ENCODE data around the gene MSGN1. TPM values are rescaled to one million over a fixed set of nuclear protein-coding genes. Genes with fewer than 3 reads are reported as not detected.
"Not testable (repeated sequence)": the region's sequence is repeated elsewhere in the genome, so short reads cannot be mapped to it uniquely, and the experiment has no call there.

Gene MSGN1
- total RNA-seq, 2 donors from 2014 or later: not detected

GRCh38 chr2:17818235-17818815 is 2.1 kb downstream of the MSGN1 start:
- no peak for ATAC-seq
- no peaks in the 10 kb centered on the region for H3K4me1 ChIP-seq
- no peak for TF ChIP-seq CTCF (IDR thresholded peaks at IDR 0.05)
- no peaks in the 10 kb centered on the region for H3K36me3 ChIP-seq (replicated peaks in 1 of 2; ENCODE audit: insufficient read depth in 1 of 2, low read depth in 2 of 2)
- intact Hi-C loops (cut with DNase I): no loop called here
- 49 to 56% methylated on average over 2 of the region's 2 CpGs for WGBS, 2 donors
- no peak overlapping the region for H3K27ac ChIP-seq
- no peaks in the 10 kb centered on the region for H3K9me3 ChIP-seq
- no peak for DNase-seq
- H3K27me3 ChIP-seq: no peaks in the 10 kb centered on the region
- no peak overlapping the region for H3K4me3 ChIP-seq

DNA sequence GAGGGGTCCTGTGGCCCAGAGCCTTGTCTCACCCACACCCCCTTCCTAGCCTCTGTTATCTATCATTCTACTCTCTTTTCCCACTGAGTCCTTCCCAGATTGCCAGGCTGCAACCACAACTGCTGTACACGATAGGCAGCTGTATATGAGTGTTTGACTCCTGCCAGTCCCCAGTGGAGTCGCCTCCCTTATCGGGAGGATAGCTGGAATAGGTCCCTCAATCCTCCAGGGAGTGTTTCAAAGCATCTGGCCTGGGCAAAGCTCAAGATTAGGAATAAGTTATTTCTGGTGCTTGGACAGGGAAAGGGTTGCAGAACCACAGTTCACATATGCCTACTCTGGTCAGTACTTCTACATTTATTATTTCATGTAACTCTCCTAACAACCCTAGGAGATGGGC is 4.8 kb downstream of the MSGN1 start:
- no peak for ATAC-seq

GRCh38 chr2:17821535-17822444 is 5.5 kb downstream of the MSGN1 start:
- TF ChIP-seq POLR2A (IDR thresholded peaks at IDR 0.05): no peak
- no peak for TF ChIP-seq CTCF (IDR thresholded peaks at IDR 0.05)
- Histone ChIP-seq H3K9me3 (no peaks in the 10 kb centered on the region), H3K4me1 (no peaks in the 10 kb centered on the region), H3K27me3 (no peaks in the 10 kb centered on the region), H3K36me3 (replicated peaks in 1 of 2; ENCODE audit: insufficient read depth in 1 of 2, low read depth in 2 of 2) (no peaks in the 10 kb centered on the region), H3K27ac (no peak overlapping the region), H3K4me3 (no peak overlapping the region)
- DNase-seq (no peak), ATAC-seq (no peak)
- WGBS, 2 donors: 59 to 63% methylated on average over 7 of the region's 7 CpGs
- intact Hi-C loops (cut with DNase I): no loop called here

More for the DNA sequence above, 4.8 kb downstream of the MSGN1 start:
- no peak for TF ChIP-seq CTCF (IDR thresholded peaks at IDR 0.05)
- no peak for TF ChIP-seq POLR2A (IDR thresholded peaks at IDR 0.05)
- DNase-seq: no peak
- Histone ChIP-seq H3K4me1 (no peaks in the 10 kb centered on the region), H3K9me3 (no peaks in the 10 kb centered on the region), H3K27me3 (no peaks in the 10 kb centered on the region), H3K36me3 (replicated peaks in 1 of 2; ENCODE audit: insufficient read depth in 1 of 2, low read depth in 2 of 2) (no peaks in the 10 kb centered on the region), H3K4me3 (no peak overlapping the region), H3K27ac (no peak overlapping the region)
- intact Hi-C loops (cut with DNase I): no loop called here
- WGBS, 2 donors: 66 to 70% methylated on average over 3 of the region's 3 CpGs

GRCh38 chr2:17822445-17823117 is 6.3 kb downstream of the MSGN1 start:
- WGBS, 2 donors: 23 to 32% methylated on average over 4 of the region's 4 CpGs
- intact Hi-C loops (cut with DNase I): no loop called here
- H3K27me3 ChIP-seq: no peaks in the 10 kb centered on the region
- no peak for ATAC-seq
- no peak overlapping the region for H3K4me3 ChIP-seq
- H3K4me1 ChIP-seq: no peaks in the 10 kb centered on the region
- no peak for DNase-seq
- TF ChIP-seq CTCF (IDR thresholded peaks at IDR 0.05): no peak
- no peak for TF ChIP-seq POLR2A (IDR thresholded peaks at IDR 0.05)
- no peak overlapping the region for H3K27ac ChIP-seq
- H3K9me3 ChIP-seq: no peaks in the 10 kb centered on the region
- H3K36me3 ChIP-seq (replicated peaks in 1 of 2; ENCODE audit: insufficient read depth in 1 of 2, low read depth in 2 of 2): no peaks in the 10 kb centered on the region

GRCh38 chr2:17823646-17824045 is 7.4 kb downstream of the MSGN1 start:
- DNase-seq; ATAC-seq; H3K4me3 ChIP-seq; H3K36me3 ChIP-seq (replicated peaks in 1 of 2; ENCODE audit: insufficient read depth in 1 of 2, low read depth in 2 of 2); H3K27me3 ChIP-seq; H3K4me1 ChIP-seq; H3K9me3 ChIP-seq; H3K27ac ChIP-seq; intact Hi-C loops (cut with DNase I): not testable (repeated sequence)
- WGBS, 2 donors: 71 to 86% methylated on average over 4 of the region's 4 CpGs

All from body of pancreas (tissue), 4 donors.